IgD-negative memory B cell (primary cell): ENCODE results near the gene HCN3. TPM values are rescaled to one million over a fixed set of nuclear protein-coding genes. Genes with fewer than 3 reads are reported as not detected.
A peak's percentile ranks its signal among the peaks of the same experiment; 100 is the strongest.

Source experiments
- H3K27ac Mint-ChIP-seq, 3 donors: one replicate each; pipeline ENCODE4 v1.8.0; 2020 to 2022; ENCODE audit warnings: mild to moderate bottlenecking in 3 of 3, mixed read lengths in 3 of 3, moderate library complexity in 1 of 3
- H3K27me3 Mint-ChIP-seq: one replicate; pipeline ENCODE4 v1.8.0; 2021; ENCODE audit warnings: mixed read lengths
- H3K36me3 Mint-ChIP-seq: one replicate; pipeline ENCODE4 v1.8.0; 2020; ENCODE audit warnings: mild to moderate bottlenecking, mixed read lengths
- H3K4me1 Mint-ChIP-seq, 3 donors: one replicate each; pipeline ENCODE4 v1.8.0; 2020 to 2022; ENCODE audit warnings: mixed read lengths in 3 of 3, mild to moderate bottlenecking in 1 of 3
- H3K4me3 Mint-ChIP-seq, 4 donors: one replicate each; pipeline ENCODE4 v1.8.0; 2020 to 2022; ENCODE audit warnings: mild to moderate bottlenecking in 4 of 4, mixed read lengths in 4 of 4, moderate library complexity in 3 of 4
- H3K9me3 Mint-ChIP-seq, 3 donors: one replicate each; pipeline ENCODE4 v1.8.0; 2020 to 2021; ENCODE audit warnings: mixed read lengths in 3 of 3, mild to moderate bottlenecking in 1 of 3
- polyA plus RNA-seq: library from polyadenylated mRNA; unstranded; fragments of 300-500 nt; fragmentation: Illumina TruSeq; gene quantifications from one replicate; pipeline ENCODE4 v1.2.3, GENCODE V29; 2021

HCN3 gene
- polyA plus RNA-seq, 1 donor from 2014 or later, result 2.3 TPM

GRCh38 chr1:155247667-155248553 is 29.4 kb upstream of the HCN3 start:
- Mint-ChIP-seq H3K27me3 (peaks cover 2% of the 10 kb centered on the region), H3K9me3 (peaks cover 0 to 2% (median 1%) of the 10 kb centered on the region in 3 donors), H3K27ac (peak overlapping the region in 2 of 3 donors; percentile 47 to 85), H3K4me3 (peak overlapping the region in 2 of 4 donors; percentile 17 to 25), H3K36me3 (no peaks in the 10 kb centered on the region), H3K4me1 (peaks cover 18 to 23% (median 21%) of the 10 kb centered on the region in 3 donors)

GRCh38 chr1:155250246-155250632 is 27.0 kb upstream of the HCN3 start:
- Mint-ChIP-seq H3K27me3 (no peaks in the 10 kb centered on the region), H3K4me3 (peak overlapping the region; percentile 67 to 90 (median 81)), H3K36me3 (no peaks in the 10 kb centered on the region), H3K27ac (peak overlapping the region in 1 of 3 donors; percentile 80), H3K4me1 (peaks cover 10 to 21% (median 15%) of the 10 kb centered on the region in 3 donors), H3K9me3 (no peaks in the 10 kb centered on the region)

GRCh38 chr1:155250633-155251449 is 26.4 kb upstream of the HCN3 start:
- Mint-ChIP-seq H3K4me3 (peak overlapping the region; percentile 61 to 89 (median 68)), H3K27me3 (no peaks in the 10 kb centered on the region), H3K9me3 (no peaks in the 10 kb centered on the region), H3K36me3 (no peaks in the 10 kb centered on the region), H3K4me1 (peaks cover 7 to 21% (median 17%) of the 10 kb centered on the region in 3 donors), H3K27ac (peak overlapping the region in 2 of 3 donors; percentile 71 to 80)

GRCh38 chr1:155251566-155251965 is 25.7 kb upstream of the HCN3 start:
- Mint-ChIP-seq H3K4me3 (peak overlapping the region in 2 of 4 donors; percentile 55 to 60), H3K27me3 (no peaks in the 10 kb centered on the region), H3K9me3 (no peaks in the 10 kb centered on the region), H3K4me1 (peaks cover 6 to 19% (median 17%) of the 10 kb centered on the region in 3 donors), H3K27ac (peak overlapping the region in 2 of 3 donors; percentile 16 to 80), H3K36me3 (no peaks in the 10 kb centered on the region)

GRCh38 chr1:155253208-155253607 is 24.1 kb upstream of the HCN3 start:
- Mint-ChIP-seq H3K4me1 (peaks cover 9 to 26% (median 17%) of the 10 kb centered on the region in 3 donors), H3K36me3 (peaks cover 3% of the 10 kb centered on the region), H3K4me3 (peak overlapping the region; percentile 63 to 94 (median 74)), H3K27ac (peak overlapping the region in 2 of 3 donors; percentile 50 to 69), H3K27me3 (no peaks in the 10 kb centered on the region), H3K9me3 (no peaks in the 10 kb centered on the region)

- Mint-ChIP-seq H3K4me1 (peaks cover 9 to 26% (median 17%) of the 10 kb centered on the region in 3 donors), H3K36me3 (peaks cover 3% of the 10 kb centered on the region), H3K9me3 (no peaks in the 10 kb centered on the region), H3K4me3 (peak overlapping the region; percentile 71 to 95 (median 86)), H3K27me3 (no peaks in the 10 kb centered on the region), H3K27ac (peak overlapping the region in 1 of 3 donors; percentile 69)
Observed at GRCh38 chr1:155253797-155254196, 23.5 kb upstream of the HCN3 start.

GRCh38 chr1:155254228-155254713 is 23.0 kb upstream of the HCN3 start:
- peaks cover 9 to 26% (median 17%) of the 10 kb centered on the region in 3 donors for H3K4me1 Mint-ChIP-seq
- H3K36me3 Mint-ChIP-seq, result peaks cover 3% of the 10 kb centered on the region
- H3K4me3 Mint-ChIP-seq, result peak overlapping the region; percentile 71 to 95 (median 86)
- no peaks in the 10 kb centered on the region for H3K27me3 Mint-ChIP-seq
- H3K9me3 Mint-ChIP-seq, result no peaks in the 10 kb centered on the region
- H3K27ac Mint-ChIP-seq, result peak overlapping the region in 1 of 3 donors; percentile 69

GRCh38 chr1:155254714-155255242 is 22.5 kb upstream of the HCN3 start:
- Mint-ChIP-seq H3K9me3 (no peaks in the 10 kb centered on the region), H3K27ac (peak overlapping the region in 1 of 3 donors; percentile 69), H3K4me1 (peaks cover 9 to 26% (median 17%) of the 10 kb centered on the region in 3 donors), H3K36me3 (peaks cover 3% of the 10 kb centered on the region), H3K4me3 (peak overlapping the region; percentile 81 to 94 (median 86)), H3K27me3 (no peaks in the 10 kb centered on the region)

GRCh38 chr1:155255243-155256007 is 21.8 kb upstream of the HCN3 start, which contains the start of gene ENTREP3:
Gene ENTREP3 (minus strand): TSS chr1:155255483. CDS start chr1:155254877, 606 bp downstream.
- H3K9me3 Mint-ChIP-seq, result no peaks in the 10 kb centered on the region
- H3K27me3 Mint-ChIP-seq, result no peaks in the 10 kb centered on the region
- peak within 1 kb of the TSS; percentile 81 to 95 (median 88) for H3K4me3 Mint-ChIP-seq
- H3K4me1 Mint-ChIP-seq, result peaks cover 9 to 24% (median 20%) of the 10 kb centered on the region in 3 donors
- H3K36me3 Mint-ChIP-seq, result peaks cover 3% of the 10 kb centered on the region
- H3K27ac Mint-ChIP-seq, result peak within 1 kb of the TSS in 2 of 3 donors; percentile 37 to 69

GRCh38 chr1:155256058-155256852 is 21.0 kb upstream of the HCN3 start:
- H3K4me1 Mint-ChIP-seq, result peaks cover 7 to 24% (median 17%) of the 10 kb centered on the region in 3 donors
- peak overlapping the region in 1 of 3 donors; percentile 37 for H3K27ac Mint-ChIP-seq
- no peaks in the 10 kb centered on the region for H3K9me3 Mint-ChIP-seq
- peaks cover 3% of the 10 kb centered on the region for H3K36me3 Mint-ChIP-seq
- no peaks in the 10 kb centered on the region for H3K27me3 Mint-ChIP-seq
- peak overlapping the region; percentile 81 to 90 (median 86) for H3K4me3 Mint-ChIP-seq

- Mint-ChIP-seq H3K9me3 (no peaks in the 10 kb centered on the region), H3K36me3 (peaks cover 9% of the 10 kb centered on the region), H3K4me1 (peaks cover 15 to 21% (median 18%) of the 10 kb centered on the region in 3 donors), H3K27me3 (no peaks in the 10 kb centered on the region), H3K4me3 (peak overlapping the region in 3 of 4 donors; percentile 90 to 100 (median 97)), H3K27ac (no peak overlapping the region)
Observed at GRCh38 chr1:155260276-155260675, 17.0 kb upstream of the HCN3 start.

- H3K27me3 Mint-ChIP-seq, result no peaks in the 10 kb centered on the region
- peaks cover 15 to 23% (median 15%) of the 10 kb centered on the region in 3 donors for H3K4me1 Mint-ChIP-seq
- peaks cover 9% of the 10 kb centered on the region for H3K36me3 Mint-ChIP-seq
- H3K27ac Mint-ChIP-seq, result peak overlapping the region; percentile 73 to 97 (median 82)
- no peaks in the 10 kb centered on the region for H3K9me3 Mint-ChIP-seq
- H3K4me3 Mint-ChIP-seq, result peak overlapping the region; percentile 90 to 100 (median 98)
Observed at GRCh38 chr1:155261493-155261851, 15.8 kb upstream of the HCN3 start.
